CD4-positive, alpha-beta T cell (primary cell): ENCODE results near the gene PIK3R1. TPM values are rescaled to one million over a fixed set of nuclear protein-coding genes. Genes with fewer than 3 reads are reported as not detected.
A peak's percentile ranks its signal among the peaks of the same experiment; 100 is the strongest.

Source experiments
- ATAC-seq: fragments of 200-7000 bp; cut with Tn5 transposase; one replicate; pipeline ENCODE4 v1.10.0; 2022; ENCODE audit warnings: mild to moderate bottlenecking; ENCODE audit not compliant: poor library complexity
- CTCF ChIA-PET: fragments of 350-600 bp; sonication (Branson Sonifier 250); formaldehyde crosslinking; loops from one replicate; lab custom pipeline; 2021; ENCODE audit warnings: antibody characterized with exemption, inconsistent platforms; lab: Charles Lee
- POLR2A ChIA-PET: fragments of 350-600 bp; sonication (Branson Sonifier 250); formaldehyde crosslinking; loops from one replicate; lab custom pipeline; 2021; ENCODE audit warnings: antibody characterized with exemption, inconsistent platforms; lab: Charles Lee
- DNase-seq, 14 experiments: peaks; one replicate each; pipeline ENCODE4 v3.0.0-alpha.2; 2013 to 2020; ENCODE audit warnings: mixed read lengths in 2 of 14
- H3K27ac ChIP-seq, 2 donors: one replicate each; pipeline versions ENCODE4 v1.5.1 to v1.7.0; 2013; ENCODE audit warnings: low read length in 2 of 2, low read depth in 1 of 2, mild to moderate bottlenecking in 1 of 2
- H3K27me3 ChIP-seq, 2 experiments: 1 replicate in 1 of 2; 2 replicates in 1 of 2; pipeline versions ENCODE4 v1.6.1 to v1.7.0; 2013; ENCODE audit warnings: low read length in 2 of 2, control low read depth in 1 of 2, mild to moderate bottlenecking in 1 of 2, moderate library complexity in 1 of 2; ENCODE audit not compliant: insufficient read depth in 2 of 2, control insufficient read depth in 1 of 2
- H3K36me3 ChIP-seq: one replicate; pipeline ENCODE4 v1.6.1; 2013; ENCODE audit warnings: low read length, control low read depth; ENCODE audit not compliant: insufficient read depth
- H3K4me1 ChIP-seq: one replicate; pipeline ENCODE4 v1.6.1; 2013; ENCODE audit warnings: low read length, control low read depth; ENCODE audit not compliant: insufficient read depth
- H3K4me3 ChIP-seq: one replicate; pipeline ENCODE4 v1.5.1; 2013; ENCODE audit warnings: mild to moderate bottlenecking, low read length, moderate library complexity
- H3K9me3 ChIP-seq, 2 experiments: 1 replicate in 1 of 2; 2 replicates in 1 of 2; pipeline versions ENCODE4 v1.6.1 to v1.7.0; 2013; ENCODE audit warnings: low read length in 2 of 2, mild to moderate bottlenecking in 2 of 2, control low read depth in 1 of 2, moderate library complexity in 1 of 2; ENCODE audit not compliant: control insufficient read depth in 1 of 2, insufficient read depth in 1 of 2
- H3K27ac Mint-ChIP-seq: one replicate; pipeline ENCODE4 v1.8.0; 2020; ENCODE audit warnings: mixed read lengths
- H3K27me3 Mint-ChIP-seq: one replicate; pipeline ENCODE4 v1.8.0; 2021; ENCODE audit warnings: mixed read lengths
- H3K36me3 Mint-ChIP-seq: one replicate; pipeline ENCODE4 v1.8.0; 2021; ENCODE audit warnings: low read depth, mixed read lengths
- H3K4me1 Mint-ChIP-seq: one replicate; pipeline ENCODE4 v1.8.0; 2021; ENCODE audit warnings: low read depth, mixed read lengths
- H3K4me3 Mint-ChIP-seq: one replicate; pipeline ENCODE4 v1.8.0; 2020; ENCODE audit warnings: mild to moderate bottlenecking, mixed read lengths
- H3K9me3 Mint-ChIP-seq: one replicate; pipeline ENCODE4 v1.8.0; 2020; ENCODE audit warnings: mixed read lengths
- CTCF ChIP-seq: fragments of 200-600 bp; IDR thresholded peaks from one replicate; pipeline ENCODE4 v1.8.0; 2022; ENCODE audit warnings: antibody characterized with exemption, mild to moderate bottlenecking
- intact Hi-C, 2 experiments: fragments of 100-400 bp; cut with DNase I in 1 of 2; cut with micrococcal nuclease in 1 of 2; formaldehyde crosslinking; loops; one replicate each; pipeline versions ENCODE4 v1.15.1 to v1.9.0; 2023 to 2025; cut with DNase I, micrococcal nuclease
- total RNA-seq, 174 experiments: library from RNA in 2 of 174; stranded (reverse) in 2 of 174; gene quantifications; one replicate each; pipeline ENCODE4 v1.2.3 and lab custom pipeline; 2021 to 2026

The PIK3R1 gene
- total RNA-seq, 2 experiments from 2014 or later: 455 to 459 TPM

GRCh38 chr5:68285851-68286611 lies 70.5 kb downstream of the PIK3R1 start:
- ATAC-seq: no peak
- peak overlapping the region; percentile 94 for H3K4me3 Mint-ChIP-seq
- peak overlapping the region; percentile 15 to 29 for H3K27ac ChIP-seq

GRCh38 chr5:68286612-68286912 lies 71.0 kb downstream of the PIK3R1 start:
- intact Hi-C loops: loop anchor here (1.0 to 10.0 kb wide), 7 partner anchors 34 to 1282 kb away; partner anchors contain the start of gene SLC30A5 (in 1 of the 2)
- H3K27me3 Mint-ChIP-seq: no peaks in the 10 kb centered on the region
- no peaks in the 10 kb centered on the region for H3K9me3 Mint-ChIP-seq
- Histone ChIP-seq H3K4me3 (no peak overlapping the region), H3K9me3 (no peaks in the 10 kb centered on the region), H3K27ac (no peak overlapping the region), H3K4me1 (peaks cover 59% of the 10 kb centered on the region), H3K36me3 (peaks cover 45% of the 10 kb centered on the region), H3K27me3 (no peaks in the 10 kb centered on the region)
- H3K36me3 Mint-ChIP-seq: peaks cover 90% of the 10 kb centered on the region
- H3K27ac Mint-ChIP-seq: peak overlapping the region; percentile 91
- TF ChIP-seq CTCF: peak; percentile 39
- ChIA-PET CTCF (interaction anchor here (0.6 to 3.2 kb wide), 28 partner anchors 9 to 1120 kb away, joined by 3 to 16 read pairs (median 4); no protein-coding TSS in a partner anchor), POLR2A (interaction anchor here (0.6 to 3.5 kb wide), 10 partner anchors 15 to 1080 kb away, joined by 3 to 18 read pairs (median 4); partner anchors contain the start of gene PIK3R1)
- DNase-seq (no peak), ATAC-seq (no peak)
- H3K4me1 Mint-ChIP-seq: peaks cover 97% of the 10 kb centered on the region
- H3K4me3 Mint-ChIP-seq: peak overlapping the region; percentile 94

More at GRCh38 chr5:68285851-68286611, 70.5 kb downstream of the PIK3R1 start:
- intact Hi-C loops: loop anchor here (1.0 to 10.0 kb wide), 7 partner anchors 34 to 1281 kb away; partner anchors contain the start of gene SLC30A5 (in 1 of the 2)
- Histone ChIP-seq H3K9me3 (no peaks in the 10 kb centered on the region), H3K27me3 (no peaks in the 10 kb centered on the region), H3K4me1 (peaks cover 59% of the 10 kb centered on the region), H3K4me3 (peak overlapping the region; percentile 3), H3K36me3 (peaks cover 45% of the 10 kb centered on the region)
- TF ChIP-seq CTCF: peak; percentile 89
- H3K27ac Mint-ChIP-seq: peak overlapping the region; percentile 91
- ChIA-PET CTCF (interaction anchor here (0.6 to 3.2 kb wide), 29 partner anchors 9 to 1120 kb away, joined by 3 to 16 read pairs (median 4); no protein-coding TSS in a partner anchor), POLR2A (interaction anchor here (0.6 to 3.5 kb wide), 9 partner anchors 16 to 1080 kb away, joined by 3 to 18 read pairs (median 4); partner anchors contain the start of gene PIK3R1)
- H3K4me1 Mint-ChIP-seq: peaks cover 97% of the 10 kb centered on the region
- H3K9me3 Mint-ChIP-seq: no peaks in the 10 kb centered on the region
- peaks cover 90% of the 10 kb centered on the region for H3K36me3 Mint-ChIP-seq
- DNase-seq: peak in 3 of 14 experiments; percentile 72 to 77 (median 77)
- no peaks in the 10 kb centered on the region for H3K27me3 Mint-ChIP-seq

- peaks cover 97% of the 10 kb centered on the region for H3K4me1 Mint-ChIP-seq
- H3K27me3 Mint-ChIP-seq: no peaks in the 10 kb centered on the region
- DNase-seq: no peak
- intact Hi-C loops: loop anchor here (5.0 to 10.0 kb wide), 5 partner anchors 35 to 1283 kb away; partner anchors contain the start of gene SLC30A5 (in 1 of the 2)
- H3K4me3 ChIP-seq: peak overlapping the region; percentile 65
- H3K36me3 Mint-ChIP-seq: peaks cover 89% of the 10 kb centered on the region
- TF ChIP-seq CTCF: no peak
- ATAC-seq: no peak
- peaks cover 41% of the 10 kb centered on the region for H3K36me3 ChIP-seq
- H3K27ac ChIP-seq: peak overlapping the region; percentile 45 to 52
- peak overlapping the region; percentile 91 for H3K27ac Mint-ChIP-seq
- CTCF ChIA-PET: interaction anchor here (1.6 to 3.2 kb wide), 4 partner anchors 11 to 173 kb away, joined by 6 to 16 read pairs (median 10); no protein-coding TSS in a partner anchor
- H3K9me3 ChIP-seq: no peaks in the 10 kb centered on the region
- peak overlapping the region; percentile 94 for H3K4me3 Mint-ChIP-seq
- peaks cover 51% of the 10 kb centered on the region for H3K4me1 ChIP-seq
- no peaks in the 10 kb centered on the region for H3K27me3 ChIP-seq
- no peaks in the 10 kb centered on the region for H3K9me3 Mint-ChIP-seq
- POLR2A ChIA-PET: interaction anchor here (0.9 to 3.5 kb wide), 10 partner anchors 8 to 175 kb away, joined by 3 to 18 read pairs (median 4); partner anchors contain the start of gene PIK3R1
These were observed 72.0 kb downstream of the PIK3R1 start for GRCh38 chr5:68287631-68287975.
